ENCODE measurements around the gene HDDC2.

HDDC2 gene, protein sequence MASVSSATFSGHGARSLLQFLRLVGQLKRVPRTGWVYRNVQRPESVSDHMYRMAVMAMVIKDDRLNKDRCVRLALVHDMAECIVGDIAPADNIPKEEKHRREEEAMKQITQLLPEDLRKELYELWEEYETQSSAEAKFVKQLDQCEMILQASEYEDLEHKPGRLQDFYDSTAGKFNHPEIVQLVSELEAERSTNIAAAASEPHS

DNA sequence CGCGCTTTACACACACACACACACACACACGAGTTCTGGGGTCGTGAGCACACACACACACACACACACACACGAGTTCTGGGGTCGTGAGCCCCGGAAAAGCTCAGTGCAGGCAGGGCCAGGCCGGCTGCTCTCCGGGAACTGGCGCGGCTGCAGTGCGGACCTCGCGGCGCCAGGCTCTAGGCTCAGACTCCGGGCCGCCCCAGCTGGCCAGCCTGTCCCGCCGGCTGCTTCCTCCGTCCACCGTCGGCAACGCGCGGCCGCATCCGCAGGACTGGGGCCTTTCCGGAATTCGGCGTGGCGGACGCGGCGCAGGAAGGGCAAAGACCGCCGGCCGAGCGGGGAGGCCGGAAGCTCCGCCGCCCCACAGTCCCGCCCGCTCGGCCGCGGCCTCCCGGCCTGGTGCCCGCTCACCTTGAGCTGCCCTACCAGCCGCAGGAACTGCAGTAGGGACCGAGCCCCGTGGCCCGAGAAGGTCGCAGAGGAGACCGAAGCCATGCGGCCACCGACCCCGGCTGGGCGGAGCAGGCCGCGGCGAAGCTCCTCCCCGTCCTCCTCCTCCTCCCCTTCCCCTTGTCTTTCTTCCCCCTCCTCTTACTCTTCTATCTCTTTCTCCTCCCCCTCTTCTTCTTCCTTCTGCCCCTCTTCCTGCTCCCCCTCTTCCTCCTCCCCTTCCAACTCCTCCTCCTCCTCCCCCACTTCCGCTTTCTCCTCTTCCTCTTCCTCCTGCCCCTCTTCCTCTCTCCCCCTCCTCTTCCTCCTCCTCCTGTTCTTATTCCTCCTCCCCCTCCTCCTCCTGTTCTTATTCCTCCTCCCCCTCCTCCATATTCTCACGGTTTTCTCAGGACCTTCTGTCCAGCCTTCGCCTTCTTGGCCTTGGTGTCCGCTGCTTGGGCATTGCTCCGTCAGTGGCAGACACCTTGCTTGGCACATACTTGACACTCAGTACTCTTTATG is at the start of gene HDDC2:
HDDC2 (minus strand) TSS at position 533 of the 957 bp plus-strand sequence; CDS start at position 498, 35 bp downstream.
- DNase-seq: peak; percentile 63

DNA sequence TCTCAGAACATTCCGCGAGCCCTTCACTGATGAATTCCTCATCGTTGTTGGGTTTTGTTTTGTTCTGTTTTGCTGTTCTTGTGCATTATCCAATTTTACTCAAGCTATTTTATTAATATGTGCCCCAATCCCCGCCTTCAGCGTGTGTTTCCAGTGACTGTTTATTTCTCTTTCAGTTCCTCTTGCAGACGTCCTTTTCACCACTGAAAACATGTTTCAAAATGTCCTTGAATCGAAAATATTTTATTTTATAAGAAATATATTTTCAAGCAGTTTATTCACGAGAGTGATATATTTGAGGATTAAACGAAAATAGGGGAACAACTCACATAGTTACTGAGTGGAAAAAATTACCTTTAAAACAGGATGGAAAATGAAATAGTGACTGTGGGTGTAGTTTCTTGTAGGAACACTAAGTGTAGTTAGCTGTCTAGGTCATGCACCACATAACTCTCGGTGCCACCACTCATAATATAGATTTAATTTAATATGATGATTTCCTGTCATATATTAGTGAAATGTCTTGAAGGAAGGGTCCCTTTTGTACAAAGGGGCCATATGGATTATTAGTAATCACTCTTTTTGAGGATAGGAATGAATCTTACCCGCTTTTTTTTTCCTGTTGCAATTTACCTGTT is 45.3 kb upstream of the HDDC2 start:
- no peak for DNase-seq

GRCh38 chr6:125346201-125346925 is 44.6 kb upstream of the HDDC2 start:
- DNase-seq: no peak

DNA sequence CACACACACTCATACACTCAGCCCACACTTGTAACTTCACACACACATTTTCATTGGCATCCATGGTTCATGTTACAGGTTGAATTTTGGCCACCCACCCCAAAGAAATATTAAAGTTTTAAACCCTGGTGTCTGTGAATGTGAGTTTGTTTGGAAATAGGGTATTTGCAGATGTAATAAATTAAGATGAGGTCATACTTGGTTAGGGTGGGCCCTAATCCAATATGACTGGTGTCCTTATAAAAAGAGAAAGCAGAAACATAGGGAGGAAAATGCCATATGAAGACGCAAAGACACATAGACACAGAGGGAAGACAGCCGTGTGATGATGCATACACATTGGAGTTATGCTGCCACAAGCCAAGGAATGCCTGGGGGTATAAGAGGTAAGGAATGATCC is 39.7 kb upstream of the HDDC2 start:
- no peak for DNase-seq

DNA sequence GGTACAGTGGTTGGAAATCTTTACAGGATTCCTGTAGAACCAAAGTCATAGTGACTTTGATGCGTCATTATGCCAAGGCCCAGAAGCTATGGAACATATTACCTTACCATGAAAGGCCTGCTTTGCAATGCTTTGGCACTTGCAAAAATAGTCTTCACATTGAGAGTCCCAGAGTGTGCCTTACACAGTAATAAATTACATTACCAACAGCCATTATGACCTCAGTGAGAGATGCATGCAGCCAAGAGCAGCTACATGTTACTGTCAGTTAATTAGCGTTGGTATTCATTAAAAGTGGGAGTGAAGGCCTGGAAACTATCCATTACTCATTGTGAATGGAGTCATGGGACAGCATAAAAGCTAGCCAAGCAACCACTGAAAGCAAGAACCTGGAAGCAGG is 39.2 kb upstream of the HDDC2 start:
- no peak for DNase-seq

DNA sequence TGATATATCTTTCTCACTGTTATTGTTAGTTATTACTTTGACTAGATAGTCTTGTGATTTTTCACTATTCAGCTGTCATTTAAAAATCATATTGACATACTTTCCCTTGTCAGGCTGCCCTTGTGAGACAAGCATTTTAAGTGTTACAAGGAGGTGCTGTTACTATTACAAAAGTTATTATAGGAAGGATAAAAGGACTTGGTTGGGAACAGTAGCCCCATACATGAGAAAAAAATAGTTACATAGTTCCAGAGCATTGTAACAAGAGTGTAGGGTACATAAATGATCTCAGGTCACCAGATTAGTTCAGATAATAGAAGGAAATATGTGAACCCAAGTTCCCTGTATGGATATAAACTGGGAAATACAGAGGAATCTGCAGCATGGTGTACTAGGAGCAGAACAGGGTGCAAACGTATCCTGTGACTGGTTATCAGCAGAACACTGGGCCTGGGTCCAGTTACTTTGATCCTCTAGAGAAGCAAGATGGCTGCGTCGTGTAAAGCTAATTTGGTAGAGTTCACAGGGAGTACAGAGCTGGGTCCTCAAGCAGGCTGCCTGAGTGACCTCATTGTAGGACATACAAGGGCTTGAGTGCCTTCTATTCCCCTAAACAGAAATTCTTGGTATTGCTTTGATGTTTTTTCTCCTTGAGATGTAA is 38.5 kb upstream of the HDDC2 start:
- DNase-seq: no peak

DNA sequence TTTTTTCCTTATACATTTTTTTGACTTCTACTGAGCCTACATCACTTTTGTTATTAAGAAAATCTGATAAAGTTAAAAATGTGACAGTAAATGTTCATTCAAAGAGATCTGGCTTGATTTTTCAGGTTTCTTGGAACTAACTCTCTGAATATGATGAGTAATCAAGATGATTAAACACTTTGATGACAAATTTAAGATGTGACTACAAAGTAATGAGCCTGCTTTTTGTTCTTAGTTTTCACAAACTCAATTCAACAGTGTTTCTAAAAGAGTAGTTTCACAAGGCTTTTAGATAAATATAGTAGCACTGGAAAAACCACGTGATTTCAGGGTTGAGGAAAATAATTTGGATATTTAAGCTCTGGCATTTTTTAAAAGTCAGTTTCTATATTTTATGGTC is 37.9 kb upstream of the HDDC2 start:
- no peak for DNase-seq

- no peak for DNase-seq
Measured at GRCh38 chr6:125338381-125338780, 36.6 kb upstream of the HDDC2 start.

DNA sequence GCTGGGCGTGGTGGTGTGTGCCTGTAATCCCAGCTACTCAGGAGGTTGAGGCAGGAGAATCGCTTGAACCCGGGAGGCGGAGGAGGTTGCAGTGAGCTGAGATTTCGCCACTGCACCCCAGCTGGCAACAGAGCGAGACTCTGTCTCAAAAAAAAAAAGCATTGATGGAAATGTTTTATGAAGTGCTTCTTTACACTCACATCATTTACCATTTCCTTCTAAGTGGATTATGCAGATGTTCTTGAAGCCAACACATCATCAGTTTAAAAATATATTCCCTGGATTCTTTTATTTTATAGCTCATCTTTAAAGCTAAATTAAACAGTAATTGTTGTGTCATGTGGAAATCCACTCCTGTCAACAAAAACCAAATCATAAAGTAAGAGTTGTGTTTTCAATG is 35.9 kb upstream of the HDDC2 start:
- DNase-seq: no peak

- no peak for DNase-seq
Measured at GRCh38 chr6:125332664-125333063, 30.9 kb upstream of the HDDC2 start.

DNA sequence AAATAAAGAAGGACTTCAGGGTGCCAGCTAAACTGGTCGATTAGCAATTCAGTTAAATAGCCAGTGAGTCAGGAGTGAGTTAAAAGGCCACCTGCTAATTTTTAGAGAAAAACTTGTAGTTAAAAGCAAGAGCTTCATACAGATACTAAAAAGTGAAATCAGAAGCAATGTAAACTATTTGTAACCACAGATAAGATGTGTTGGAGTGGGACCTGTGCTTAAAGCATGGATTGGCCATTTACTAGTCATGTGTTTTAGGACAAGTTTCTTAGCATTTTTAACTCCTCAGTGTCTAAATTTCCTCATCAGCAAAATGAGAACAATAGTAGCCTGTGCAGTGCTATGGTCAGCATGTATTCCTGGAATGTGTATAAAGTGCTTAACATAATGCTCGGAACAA is 23.8 kb upstream of the HDDC2 start:
- DNase-seq: no peak

DNA sequence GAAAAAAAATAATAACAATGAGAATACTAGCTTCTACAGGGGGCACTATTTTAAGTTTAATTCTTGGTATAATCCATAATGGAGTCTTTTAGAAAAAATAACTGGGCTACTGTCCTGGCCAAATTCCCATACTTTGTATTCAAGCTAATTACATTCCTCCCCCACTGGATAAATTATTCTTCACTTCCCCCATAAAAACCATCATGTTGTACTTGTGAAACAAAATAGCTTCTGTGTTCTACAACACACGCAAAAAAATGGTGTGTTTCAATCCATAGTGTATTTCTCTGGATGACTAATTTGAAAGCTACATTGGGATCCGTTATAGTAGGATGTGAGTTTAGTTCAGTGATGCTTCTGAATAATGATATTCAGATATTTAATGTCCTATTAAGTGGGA is 21.6 kb upstream of the HDDC2 start:
- DNase-seq: no peak

DNA sequence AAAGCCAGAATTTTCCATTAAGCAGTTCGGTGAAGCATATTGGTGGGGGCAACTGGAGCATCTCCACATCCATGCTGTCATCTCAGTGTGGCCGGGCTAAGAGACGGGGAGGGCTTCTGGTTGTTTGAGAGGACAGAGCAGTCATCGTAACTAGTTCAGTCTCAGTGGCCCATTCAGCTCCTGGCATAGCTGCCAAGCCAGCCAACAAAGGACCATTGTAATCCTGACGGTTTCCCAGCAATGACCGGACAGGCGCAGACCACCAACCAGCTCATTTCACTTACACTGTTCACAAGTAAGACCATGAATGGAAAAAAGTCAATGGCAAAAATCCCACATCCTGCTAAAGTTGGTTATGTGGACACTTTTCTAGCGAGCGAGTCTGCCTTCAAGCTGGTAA is 14.9 kb upstream of the HDDC2 start:
- no peak for DNase-seq

DNA sequence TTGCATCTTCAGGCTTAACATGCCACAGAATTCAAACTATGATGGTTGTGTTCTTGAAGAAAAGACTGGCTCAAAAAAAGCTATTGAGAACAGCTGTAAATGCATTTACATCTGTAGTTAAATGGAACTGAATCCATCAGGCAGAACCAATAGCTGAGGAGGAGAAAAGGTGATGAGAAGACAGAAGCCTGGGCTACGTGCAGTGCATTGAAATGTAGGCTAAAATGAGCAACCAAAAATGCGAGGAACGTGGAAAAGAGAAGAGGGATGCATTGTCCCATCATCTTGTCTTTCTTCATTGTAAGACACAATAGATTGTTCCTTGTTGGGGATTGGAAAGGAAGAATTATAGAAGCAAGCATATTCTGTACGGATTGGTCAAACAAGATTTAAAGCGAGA is 13.8 kb upstream of the HDDC2 start:
- DNase-seq: no peak

- DNase-seq: peak; percentile 75
Measured at GRCh38 chr6:125314009-125314581, 12.3 kb upstream of the HDDC2 start.

- DNase-seq: no peak
Measured at GRCh38 chr6:125312950-125313349, 11.2 kb upstream of the HDDC2 start.

- DNase-seq: no peak
Measured at GRCh38 chr6:125312478-125312877, 10.7 kb upstream of the HDDC2 start.

GRCh38 chr6:125310994-125311649 is 9.4 kb upstream of the HDDC2 start:
- DNase-seq: peak; percentile 63

DNA sequence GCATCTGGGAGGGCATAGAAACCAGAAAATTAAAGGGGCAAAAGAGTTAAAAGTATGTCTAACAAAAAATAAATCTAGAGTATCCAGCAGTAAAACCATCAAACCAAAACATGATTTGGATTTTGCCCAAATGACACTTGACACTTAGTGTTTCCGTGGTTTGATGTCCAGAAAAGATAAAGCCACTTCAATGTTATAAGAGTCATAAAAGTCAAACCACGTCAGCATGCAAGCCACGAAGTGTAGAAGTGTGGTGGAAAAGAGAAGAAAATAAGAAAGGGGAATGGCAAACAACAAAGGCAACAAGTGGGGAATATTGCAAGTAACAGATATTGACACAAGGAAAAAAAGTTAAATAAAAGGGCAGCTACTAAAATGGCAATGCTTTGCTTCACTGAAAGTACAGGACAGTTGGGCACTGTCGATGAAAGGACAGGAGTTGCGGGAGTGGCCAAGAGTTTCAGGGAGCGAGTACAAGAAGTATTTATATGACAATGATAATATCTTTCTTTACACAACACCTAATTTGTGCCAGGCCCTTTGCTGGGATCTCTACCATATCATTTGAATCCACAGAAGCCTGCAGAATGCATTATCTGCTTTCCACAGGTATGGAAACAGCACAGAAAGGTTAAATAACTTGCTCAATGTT is 6.3 kb upstream of the HDDC2 start:
- no peak for DNase-seq

GRCh38 chr6:125307150-125307838 is 5.5 kb upstream of the HDDC2 start:
- DNase-seq: peak; percentile 27

All from fibroblast of upper back skin (primary cell).